GM13976 (cell line): Measurements from ENCODE around the gene TEAD4.

Experiments
- DNase-seq: peaks from one replicate; pipeline ENCODE4 v3.0.0; 2012; ENCODE audit warnings: low spot score
- CTCF ChIP-seq: IDR thresholded peaks from 2 replicates; pipeline ENCODE4 v1.5.1; 2012; ENCODE audit warnings: borderline replicate concordance, mild to moderate bottlenecking; ENCODE audit not compliant: insufficient read depth; ENCODE audit errors: extremely low read depth, missing control alignments, control extremely low read depth
- in situ Hi-C: fragments of 300-500 bp; cut with MboI; formaldehyde crosslinking; loops from one replicate; pipeline ENCODE4 v1.12.0; 2022; ENCODE audit warnings: low sequenced_read_pairs, mixed read lengths, inconsistent platforms; ENCODE audit not compliant: unreplicated experiment

Gene TEAD4

DNA sequence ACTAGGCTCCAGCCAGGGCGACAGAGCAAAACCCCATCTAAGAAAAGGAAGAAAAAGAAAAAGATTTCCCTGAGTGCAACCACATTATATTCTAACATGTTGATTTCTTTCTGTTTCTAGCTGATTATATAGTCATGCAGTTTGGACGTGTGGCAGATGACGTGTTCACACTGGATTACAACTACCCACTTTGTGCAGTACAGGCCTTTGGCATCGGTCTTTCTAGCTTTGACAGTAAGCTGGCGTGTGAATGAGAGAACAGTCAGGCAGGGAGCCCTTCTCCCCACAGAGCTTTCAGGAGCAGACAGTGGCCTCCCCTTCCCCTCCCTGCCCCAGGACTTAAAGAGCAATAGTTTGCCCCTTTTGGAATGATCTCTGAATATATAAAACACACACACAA lies 20.0 kb upstream of the TEAD4 start:
- in situ Hi-C loops, result no loop called here
- no peak for TF ChIP-seq CTCF
- no peak for DNase-seq

DNA sequence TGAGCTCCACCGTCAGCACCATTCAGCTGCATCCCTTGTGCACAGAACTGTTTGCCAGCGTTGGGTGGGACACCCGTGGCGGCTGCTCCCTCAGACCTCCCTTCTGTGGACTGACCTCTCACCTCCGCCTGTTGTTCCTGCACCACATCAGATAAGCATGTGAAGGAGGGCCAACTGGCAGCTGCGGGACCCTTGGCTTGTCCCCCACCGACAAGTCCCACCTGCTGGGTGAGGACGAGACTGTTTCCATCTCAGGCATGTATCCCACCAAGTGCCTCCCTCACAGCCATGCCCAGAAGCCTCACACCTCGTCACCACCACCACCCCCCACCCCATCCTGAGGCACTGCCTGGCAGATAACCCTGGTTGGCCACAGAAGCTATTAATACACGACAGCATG lies 18.6 kb upstream of the TEAD4 start:
- no peak for DNase-seq
- in situ Hi-C loops, result no loop called here
- TF ChIP-seq CTCF, result no peak

DNA sequence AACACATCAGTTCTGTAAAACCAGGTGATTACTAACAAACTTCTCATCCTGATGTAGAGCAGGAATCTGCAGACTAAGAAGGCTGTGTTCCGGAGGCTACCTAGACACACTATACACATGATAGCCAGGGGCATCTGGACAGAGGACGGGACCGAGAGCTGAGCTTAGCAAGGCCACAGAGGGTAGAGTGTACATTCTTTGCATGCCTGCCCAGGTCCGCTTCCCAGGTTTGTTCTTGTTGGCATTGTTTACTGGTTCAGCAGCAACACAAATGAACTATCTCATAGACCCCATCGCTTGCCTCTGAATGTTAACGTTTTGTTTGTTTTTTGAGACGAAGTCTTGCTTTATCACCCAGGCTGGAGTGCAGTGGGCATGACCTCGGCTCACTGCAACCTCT lies 17.7 kb upstream of the TEAD4 start:
- no peak for TF ChIP-seq CTCF
- in situ Hi-C loops, result no loop called here
- no peak for DNase-seq

DNA sequence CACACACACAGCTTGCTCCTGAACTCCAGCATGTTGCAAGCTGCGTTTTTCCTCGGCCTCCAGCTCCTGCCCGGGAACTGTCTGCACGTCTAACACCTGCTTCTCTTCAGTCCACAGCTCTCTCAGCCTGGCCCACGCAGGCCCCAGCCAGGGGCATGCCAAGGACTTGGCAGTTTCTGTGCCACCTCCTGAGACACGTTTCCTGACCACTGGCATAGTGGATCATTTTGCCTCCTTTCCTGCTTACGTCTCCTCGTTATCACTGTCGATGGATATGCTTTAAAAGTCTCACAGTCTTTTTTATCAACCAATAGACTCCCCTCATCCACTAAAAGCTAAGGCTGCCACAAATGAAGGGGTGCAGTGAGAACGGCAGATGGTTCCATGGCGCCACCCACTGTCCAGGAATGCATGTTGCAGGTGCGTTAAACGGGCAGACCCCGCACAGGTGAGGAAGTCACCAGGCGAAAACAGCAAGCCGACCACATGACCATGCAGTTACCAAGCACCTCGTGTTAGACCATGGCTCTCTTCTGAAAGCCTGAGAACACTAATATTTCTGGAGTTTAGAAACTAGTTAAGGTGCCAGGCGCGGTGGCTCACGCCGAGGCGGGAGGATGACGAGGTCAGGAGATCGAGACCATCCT lies 14.7 kb upstream of the TEAD4 start:
- peak; percentile 82 for DNase-seq
- in situ Hi-C loops, result no loop called here
- peak; percentile 59 for TF ChIP-seq CTCF

DNA sequence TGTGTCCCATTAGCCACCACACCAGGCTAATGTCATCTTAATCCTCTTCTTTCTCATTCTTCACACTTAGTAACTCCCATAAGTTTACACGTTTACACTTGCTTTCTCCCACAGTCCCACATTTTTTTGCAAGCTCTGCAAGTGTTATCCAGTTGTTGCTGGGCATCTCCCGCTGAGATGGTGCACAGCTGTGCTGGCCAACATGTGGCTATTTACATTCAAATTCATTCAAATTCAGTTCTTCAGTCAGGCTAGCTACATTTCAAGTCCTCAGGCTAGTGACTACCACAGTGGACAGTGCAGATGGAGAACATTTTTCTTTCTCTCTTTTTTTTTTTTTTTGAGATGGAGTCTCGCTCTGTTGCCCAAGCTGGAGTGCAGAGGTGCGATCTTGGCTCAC lies 9.8 kb upstream of the TEAD4 start:
- no peak for DNase-seq

DNA sequence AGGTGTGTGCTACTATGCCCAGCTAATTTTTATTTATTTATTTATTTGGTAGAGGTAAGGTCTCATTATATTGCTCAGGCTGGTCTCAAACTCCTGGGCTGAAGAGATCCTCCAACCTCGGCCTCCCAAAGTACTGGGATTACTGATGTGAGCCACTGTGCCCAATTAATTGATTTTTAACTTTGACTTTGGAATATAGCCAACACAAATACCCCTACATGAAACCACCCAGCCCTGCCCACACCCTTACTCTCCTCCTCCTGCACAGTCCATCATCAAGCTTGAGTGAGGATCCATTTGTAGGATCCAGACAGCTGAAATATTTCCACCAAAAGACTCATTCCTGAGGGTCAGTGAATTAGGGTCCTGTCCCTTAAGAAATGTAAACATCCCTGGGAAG lies 3.3 kb upstream of the TEAD4 start:
- TF ChIP-seq CTCF, result no peak
- DNase-seq, result no peak
- in situ Hi-C loops, result no loop called here

More for the DNA sequence above, 9.8 kb upstream of the TEAD4 start:
- in situ Hi-C loops, result no loop called here
- no peak for TF ChIP-seq CTCF
